HepG2 (cell line): ENCODE data around the gene GNG2. TPM values are rescaled to one million over a fixed set of nuclear protein-coding genes. Genes with fewer than 3 reads are reported as not detected.

Experiments
- ATAC-seq: fragments of 200-7000 bp; cut with Tn5 transposase; 3 replicates; pipeline ENCODE4 v1.9.1; 2020; ENCODE audit warnings: mild to moderate bottlenecking, moderate library complexity
- BruUV-seq: library from RNA; stranded (reverse); fragments of 400-500 nt; replicated peaks from 2 replicates; lab custom pipeline; 2021; lab: Mats Ljungman, UMichigan
- CTCF ChIA-PET: fragments of 300-600 bp; formaldehyde crosslinking; extraction: SDS; loops from one replicate; lab custom pipeline; 2021; ENCODE audit warnings: low total read pairs, inconsistent platforms, low intra/inter-chr PET ratio; lab: Yijun Ruan, JAX
- POLR2A ChIA-PET: fragments of 350-600 bp; sonication (Branson Sonifier 250); formaldehyde crosslinking; loops from one replicate; lab custom pipeline; 2020; ENCODE audit warnings: antibody characterized with exemption, inconsistent platforms; lab: Yijun Ruan, JAX
- DNase-seq: peaks from one replicate; pipeline ENCODE4 v3.0.0-alpha.2; 2015; ENCODE audit warnings: low spot score
- FAIRE-seq: peaks from 3 replicates; lab custom pipeline; 2011; peaks lifted over from hg19 to GRCh38; lab: Jason Lieb, UNC
- H2AFZ ChIP-seq: one replicate; pipeline ENCODE4 v1.6.1; 2011; ENCODE audit warnings: low read length, inconsistent platforms
- H3K27ac ChIP-seq: fragments of 300-600 bp; 3 replicates; pipeline ENCODE4 v1.8.0; 2011; ENCODE audit warnings: mixed run types, mild to moderate bottlenecking, mixed read lengths, low read length, inconsistent platforms; ENCODE audit not compliant: insufficient read depth; ENCODE audit errors: extremely low read length
- H3K27me3 ChIP-seq, 2 experiments: fragments of 200-600 bp in 1 of 2; 2 replicates in 1 of 2; 3 replicates in 1 of 2; pipeline versions ENCODE4 v1.6.0 to v1.8.0; 2011; ENCODE audit warnings: low read length in 2 of 2, mild to moderate bottlenecking in 2 of 2, moderate library complexity in 2 of 2, inconsistent platforms in 1 of 2; ENCODE audit not compliant: insufficient read depth in 2 of 2, control insufficient read depth in 1 of 2
- H3K36me3 ChIP-seq, 2 experiments: fragments of 200-600 bp in 1 of 2; replicated peaks in 1 of 2; 2 replicates in 1 of 2; 3 replicates in 1 of 2; pipeline versions ENCODE4 v1.5.1 to v1.8.0; 2011; ENCODE audit warnings: low read length in 2 of 2, inconsistent platforms in 1 of 2; ENCODE audit not compliant: insufficient read depth in 2 of 2, control insufficient read depth in 1 of 2
- H3K4me1 ChIP-seq: 2 replicates; pipeline ENCODE4 v1.5.1; 2012; ENCODE audit warnings: low read length, inconsistent platforms; ENCODE audit not compliant: insufficient read depth
- H3K4me2 ChIP-seq: 2 replicates; pipeline ENCODE4 v1.6.0; 2011; ENCODE audit warnings: low read depth, low read length, inconsistent platforms
- H3K4me3 ChIP-seq, 3 experiments: fragments of 200-600 bp in 1 of 3; sonication (generic), shearing (Covaris generic) in 1 of 3; replicated peaks in 1 of 3; 2 replicates each; pipeline ENCODE4 v1.5.1; 2011 to 2016; ENCODE audit warnings: low read length in 3 of 3, inconsistent platforms in 2 of 3, low read depth in 2 of 3, mild to moderate bottlenecking in 2 of 3, control low read depth in 1 of 3, mixed read lengths in 1 of 3; ENCODE audit not compliant: insufficient read depth in 1 of 3
- H3K79me2 ChIP-seq: one replicate; pipeline ENCODE4 v1.6.1; 2011; ENCODE audit warnings: low read length, inconsistent platforms; ENCODE audit not compliant: insufficient read depth
- H3K9ac ChIP-seq: 2 replicates; pipeline ENCODE4 v1.6.0; 2011; ENCODE audit warnings: mild to moderate bottlenecking, low read depth, low read length, inconsistent platforms; ENCODE audit not compliant: insufficient read depth
- H3K9me3 ChIP-seq: 2 replicates; pipeline ENCODE4 v1.5.1; 2012; ENCODE audit warnings: mild to moderate bottlenecking, low read length
- H4K20me1 ChIP-seq: 2 replicates; pipeline ENCODE4 v1.6.0; 2011; ENCODE audit warnings: inconsistent platforms, mild to moderate bottlenecking, low read length, moderate library complexity; ENCODE audit not compliant: insufficient read depth
- BCL6 ChIP-seq: IDR thresholded peaks from 2 replicates; pipeline ENCODE4 v1.6.1; 2016; ENCODE audit warnings: missing genetic modification reagents, missing compliant biosample characterization
- BCLAF1 ChIP-seq: fragments of 450-650 bp; IDR thresholded peaks from 2 replicates; pipeline ENCODE4 v1.6.1; 2017; ENCODE audit warnings: mild to moderate bottlenecking
- KAT8 ChIP-seq: IDR thresholded peaks from 2 replicates; pipeline ENCODE4 v1.6.1; 2016; ENCODE audit warnings: missing genetic modification reagents, missing compliant biosample characterization
- KDM4B ChIP-seq: sonication (generic); formaldehyde crosslinking; IDR thresholded peaks from 2 replicates; pipeline ENCODE4 v1.4.0; 2020; ENCODE audit warnings: missing genetic modification reagents
- MLX ChIP-seq: IDR thresholded peaks from 2 replicates; pipeline ENCODE4 v1.6.1; 2016
- MTF2 ChIP-seq: sonication (generic); formaldehyde crosslinking; IDR thresholded peaks from 2 replicates; pipeline ENCODE4 v1.5.0; 2020; ENCODE audit warnings: missing genetic modification reagents, borderline replicate concordance
- MYC ChIP-seq: sonication (generic); formaldehyde crosslinking; IDR thresholded peaks from 2 replicates; pipeline ENCODE4 v1.9.0; 2021; ENCODE audit warnings: missing genetic modification reagents, borderline replicate concordance
- RNF219 ChIP-seq: sonication (generic); formaldehyde crosslinking; IDR thresholded peaks from 2 replicates; pipeline ENCODE4 v1.5.0; 2020; ENCODE audit warnings: mild to moderate bottlenecking, missing genetic modification reagents
- STAT5B ChIP-seq: sonication (generic); formaldehyde crosslinking; IDR thresholded peaks from 2 replicates; pipeline ENCODE4 v1.4.0; 2020; ENCODE audit warnings: missing genetic modification reagents
- TEAD2 ChIP-seq: sonication (generic); formaldehyde crosslinking; IDR thresholded peaks from 2 replicates; pipeline ENCODE4 v1.9.0; 2021; ENCODE audit warnings: missing genetic modification reagents
- TERF1 ChIP-seq: sonication (generic); formaldehyde crosslinking; IDR thresholded peaks from 2 replicates; pipeline ENCODE4 v1.8.0; 2022; ENCODE audit warnings: mild to moderate bottlenecking, missing genetic modification reagents, moderate library complexity
- ZNF549 ChIP-seq: sonication (generic); formaldehyde crosslinking; IDR thresholded peaks from 2 replicates; pipeline ENCODE4 v1.5.0; 2020; ENCODE audit warnings: missing genetic modification reagents
- ZNF629 ChIP-seq: sonication (generic); formaldehyde crosslinking; conservative IDR thresholded peaks from 2 replicates; pipeline ENCODE4 v1.5.0; 2020; ENCODE audit warnings: missing genetic modification reagents
- ZNF749 ChIP-seq: sonication (generic); formaldehyde crosslinking; IDR thresholded peaks from 2 replicates; pipeline ENCODE4 v1.8.0; 2022; ENCODE audit warnings: mild to moderate bottlenecking, missing genetic modification reagents, moderate library complexity, borderline replicate concordance
- WGBS: methylation state at CpG from one replicate; pipeline ENCODE4 v1.1.6; 2017; ENCODE audit warnings: low lambda C conversion rate; 5-methylcytosine and 5-hydroxymethylcytosine counted together
- in situ Hi-C: cut with HindIII; loops from 2 replicates; pipeline ENCODE4 v1.10.0; 2017; ENCODE audit warnings: low pct_unique_long_range_greater_than_20kb; ENCODE audit not compliant: extremely low pct_ligation_motif_present
- intact Hi-C: fragments of 100-400 bp; cut with micrococcal nuclease; formaldehyde crosslinking; loops from one replicate; pipeline ENCODE4 v1.10.0; 2022; ENCODE audit not compliant: unreplicated experiment
- polyA plus RNA-seq, 8 experiments: library from polyadenylated mRNA; depleted of rRNA in 3 of 8; stranded (reverse) in 7 of 8; unstranded in 1 of 8; fragments of >200 nt; fragmentation: Illumina TruSeq in 4 of 8; extraction: Trizol in 4 of 8; gene quantifications; 2 replicates each; pipeline versions ENCODE4 v1.2.1 to v1.2.3, GENCODE V29; 2011 to 2016; ENCODE audit warnings: low read depth in 4 of 8, missing spikeins in 1 of 8, mixed read lengths in 1 of 8; ENCODE audit not compliant: insufficient read depth in 1 of 8
- total RNA-seq, 5 experiments: library from RNA; depleted of rRNA; stranded (reverse); fragments of >200 nt; fragmentation: Illumina TruSeq; extraction: Trizol; gene quantifications; 2 replicates each; pipeline ENCODE4 v1.2.3, GENCODE V29; 2016; ENCODE audit warnings: low read depth in 1 of 5
- TF ChIP-seq, protein P1 (sequence below): sonication (generic); formaldehyde crosslinking; IDR thresholded peaks from 2 replicates; pipeline ENCODE4 v1.8.1; 2023; ENCODE audit warnings: mild to moderate bottlenecking, moderate library complexity, missing genetic modification reagents

The GNG2 gene
- total and polyA plus RNA-seq, 2 of the 13 experiments (the other 11 are each of a cell fraction or from before 2014, with no cell fraction given) = not detected

DNA sequence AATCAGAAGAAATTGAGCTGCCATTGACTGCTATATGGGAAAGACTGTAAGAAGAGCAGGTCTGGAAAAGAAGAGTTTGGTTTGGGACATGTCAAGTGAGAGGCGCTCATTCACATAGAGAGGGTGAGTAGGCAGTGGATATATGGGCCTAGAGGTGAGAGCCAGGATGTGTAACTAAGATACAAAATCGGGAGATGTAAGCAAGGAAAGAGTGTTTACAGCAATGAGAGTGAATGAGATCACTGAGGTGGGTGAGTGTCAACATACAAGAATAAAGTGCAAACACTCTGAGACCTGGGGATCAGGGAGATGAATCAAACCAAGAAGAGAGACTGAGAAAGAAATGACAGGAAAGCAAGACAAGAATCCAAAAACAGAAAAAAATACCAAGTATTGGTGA is 70.9 kb downstream of the GNG2 start:
- H3K4me2 ChIP-seq = no peak overlapping the region
- H3K9me3 ChIP-seq = no peaks in the 10 kb centered on the region
- ChIA-PET CTCF (no interaction called here), POLR2A (no interaction called here)
- no peak overlapping the region for H3K9ac ChIP-seq
- no peak for TF ChIP-seq RNF219 (CRISPR knock-in tag)
- no peak for TF ChIP-seq MYC (CRISPR knock-in tag)
- no peak for TF ChIP-seq MTF2 (CRISPR knock-in tag)
- no peak for TF ChIP-seq STAT5B (CRISPR knock-in tag)
- TF ChIP-seq TEAD2 (CRISPR knock-in tag) = no peak
- TF ChIP-seq ZNF549 (CRISPR knock-in tag) = no peak
- no peak for TF ChIP-seq MLX (CRISPR knock-in tag)
- no peak for TF ChIP-seq KAT8
- TF ChIP-seq BCLAF1 = no peak
- no peak for TF ChIP-seq BCL6 (CRISPR knock-in tag)
- no peak for TF ChIP-seq KDM4B (CRISPR knock-in tag)
- TF ChIP-seq ZNF749 (CRISPR knock-in tag) = no peak
- TF ChIP-seq, protein P1, sequence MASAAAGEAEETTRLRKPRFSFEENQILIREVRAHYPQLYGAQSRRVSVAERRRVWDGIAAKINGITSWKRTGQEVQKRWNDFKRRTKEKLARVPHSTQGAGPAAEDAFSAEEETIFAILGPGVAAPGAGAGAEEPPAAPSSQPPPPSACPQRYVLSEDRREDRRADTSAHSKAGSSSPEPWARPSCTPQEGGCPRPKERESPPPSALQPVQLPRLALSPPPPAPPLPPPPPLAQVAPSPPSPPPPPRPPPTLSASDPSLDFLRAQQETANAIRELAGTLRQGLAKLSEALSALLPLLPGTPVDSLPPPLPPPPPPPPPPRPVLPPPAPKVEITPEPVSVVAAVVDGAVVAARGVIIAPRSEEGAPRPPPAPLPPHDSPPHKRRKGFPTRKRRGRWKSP (CRISPR knock-in tag) = no peak
- TF ChIP-seq ZNF629 (CRISPR knock-in tag) = no peak
- no peak for TF ChIP-seq TERF1 (CRISPR knock-in tag)
- H3K27me3 ChIP-seq = peaks cover 2 to 22% of the 10 kb centered on the region in 2 experiments; a peak in 2 of 5 replicates
- H2AFZ ChIP-seq = no peak overlapping the region
- 5% methylated on average over 2 of the region's 2 CpGs for WGBS
- H3K79me2 ChIP-seq = no peaks in the 10 kb centered on the region
- no TSS peak for BruUV-seq
- DNase-seq (no peak), FAIRE-seq (no peak), ATAC-seq (no peak)
- in situ Hi-C loops = no loop called here
- H3K36me3 ChIP-seq = no peaks in the 10 kb centered on the region
- no peak overlapping the region for H3K4me3 ChIP-seq
- no peaks in the 10 kb centered on the region for H4K20me1 ChIP-seq
- no peak overlapping the region for H3K27ac ChIP-seq
- intact Hi-C loops = no loop called here
- no peaks in the 10 kb centered on the region for H3K4me1 ChIP-seq
